ENCODE data around the gene PARP9. TPM values are rescaled to one million over a fixed set of nuclear protein-coding genes. Genes with fewer than 3 reads are reported as not detected.

Gene PARP9
- total RNA-seq, 3 donors from 2014 or later (not counting 1 experiment from before 2014, with no cell fraction given), result 23.8 to 41.1 (median 38.5) TPM

DNA sequence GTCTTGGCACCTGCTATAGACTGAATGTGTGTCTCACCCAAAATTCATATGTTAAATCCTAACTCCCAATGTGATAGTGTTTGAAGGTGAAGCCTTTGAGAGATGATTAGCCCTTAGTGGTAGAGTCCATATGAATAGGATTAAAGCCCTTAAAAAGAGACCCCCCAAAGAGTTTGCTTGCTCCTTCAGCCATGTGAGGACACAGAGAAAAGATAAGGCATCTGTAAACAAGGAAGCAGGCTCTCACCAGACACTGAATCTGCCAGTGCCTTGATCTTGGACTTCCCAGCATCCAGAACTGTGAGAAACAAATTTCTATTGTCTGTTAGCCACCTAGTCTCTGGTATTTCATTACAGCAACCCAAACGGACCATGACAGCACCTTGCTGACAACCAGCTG, 65.9 kb downstream of the PARP9 start:
- H3K27me3 Mint-ChIP-seq (ENCODE audit: low read depth in 2 of 2), result no peaks in the 10 kb centered on the region
- TF ChIP-seq CTCF (IDR thresholded peaks at IDR 0.05), result no peak
- intact Hi-C loops (cut with micrococcal nuclease), result loop anchor here (5.0 kb wide), 1 partner anchor 81 kb away; the partner anchor contains the start of gene WDR5B

DNA sequence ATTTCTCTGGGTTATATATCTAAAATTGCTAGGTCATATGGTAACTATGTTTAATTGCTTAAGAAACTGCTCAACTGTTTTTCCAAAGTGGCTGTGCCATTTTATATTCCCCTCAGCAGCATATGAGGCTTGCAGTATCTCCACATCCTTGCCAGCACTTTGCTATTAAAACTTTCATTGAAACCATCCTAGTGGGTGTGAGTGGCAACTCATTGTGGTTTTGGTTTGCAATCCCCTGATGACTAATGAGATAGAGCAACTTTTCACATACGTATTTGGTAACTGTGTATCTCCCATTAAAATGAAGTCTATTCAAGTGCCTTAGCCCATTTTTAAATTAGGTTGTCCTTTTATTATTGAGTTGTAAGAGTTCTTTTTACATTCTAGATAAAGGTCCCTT, 66.7 kb downstream of the PARP9 start:
- no peaks in the 10 kb centered on the region for H3K9me3 Mint-ChIP-seq
- no peaks in the 10 kb centered on the region for H3K27me3 ChIP-seq (ENCODE audit: control insufficient read depth, insufficient read depth, low read length)
- peak overlapping the region; percentile 30 for H3K4me3 Mint-ChIP-seq
- H3K4me3 ChIP-seq (ENCODE audit: low read length), result no peak overlapping the region
- H3K27ac Mint-ChIP-seq, result peak overlapping the region; percentile 54 to 85
- H3K9me3 ChIP-seq (ENCODE audit: control insufficient read depth, insufficient read depth, low read length), result no peaks in the 10 kb centered on the region
- DNase-seq, result peak; percentile 23 to 65
- H3K36me3 ChIP-seq (ENCODE audit: control insufficient read depth, insufficient read depth, low read length), result peaks cover 20% of the 10 kb centered on the region
- H3K4me1 ChIP-seq (ENCODE audit: control insufficient read depth, insufficient read depth, low read length), result peaks cover 8% of the 10 kb centered on the region
- ATAC-seq, result peak; percentile 85 to 92 (median 88)
- intact Hi-C loops (cut with micrococcal nuclease), result loop anchor here (1.0 to 5.0 kb wide), 2 partner anchors 17 to 80 kb away; partner anchors contain the start of genes KPNA1 and WDR5B
- H3K27me3 Mint-ChIP-seq (ENCODE audit: low read depth in 2 of 2), result no peaks in the 10 kb centered on the region
- peaks cover 48 to 51% of the 10 kb centered on the region in 2 donors for H3K4me1 Mint-ChIP-seq
- no peak for TF ChIP-seq CTCF (IDR thresholded peaks at IDR 0.05)
- H3K27ac ChIP-seq (ENCODE audit: low read length), result no peak overlapping the region
- H3K36me3 Mint-ChIP-seq, result no peaks in the 10 kb centered on the region
- no CpG with 5 or more reads among the region's 1 CpG for WGBS (ENCODE audit: insufficient coverage)

More for the DNA sequence above, 65.9 kb downstream of the PARP9 start:
- H3K9me3 ChIP-seq (ENCODE audit: control insufficient read depth, insufficient read depth, low read length), result no peaks in the 10 kb centered on the region
- H3K4me1 ChIP-seq (ENCODE audit: control insufficient read depth, insufficient read depth, low read length), result peaks cover 12% of the 10 kb centered on the region
- H3K4me3 ChIP-seq (ENCODE audit: low read length), result no peak overlapping the region
- Mint-ChIP-seq H3K36me3 (no peaks in the 10 kb centered on the region), H3K27ac (peak overlapping the region; percentile 54 to 85), H3K4me3 (no peak overlapping the region), H3K9me3 (no peaks in the 10 kb centered on the region), H3K4me1 (peaks cover 55 to 57% of the 10 kb centered on the region in 2 donors)
- no peak for DNase-seq
- no peak for ATAC-seq
- peaks cover 16% of the 10 kb centered on the region for H3K36me3 ChIP-seq (ENCODE audit: control insufficient read depth, insufficient read depth, low read length)
- no peaks in the 10 kb centered on the region for H3K27me3 ChIP-seq (ENCODE audit: control insufficient read depth, insufficient read depth, low read length)
- no CpG with 5 or more reads among the region's 1 CpG for WGBS (ENCODE audit: insufficient coverage)
- H3K27ac ChIP-seq (ENCODE audit: low read length), result no peak overlapping the region

GRCh38 chr3:122496508-122496907, 67.6 kb downstream of the PARP9 start:
- TF ChIP-seq CTCF (IDR thresholded peaks at IDR 0.05), result no peak
- H3K9me3 ChIP-seq (ENCODE audit: control insufficient read depth, insufficient read depth, low read length), result no peaks in the 10 kb centered on the region
- no peak for DNase-seq
- no peaks in the 10 kb centered on the region for H3K36me3 Mint-ChIP-seq
- H3K4me1 ChIP-seq (ENCODE audit: control insufficient read depth, insufficient read depth, low read length), result peaks cover 8% of the 10 kb centered on the region
- H3K27me3 Mint-ChIP-seq (ENCODE audit: low read depth in 2 of 2), result no peaks in the 10 kb centered on the region
- peaks cover 20% of the 10 kb centered on the region for H3K36me3 ChIP-seq (ENCODE audit: control insufficient read depth, insufficient read depth, low read length)
- H3K27ac Mint-ChIP-seq, result peak overlapping the region in 1 of 2 donors; percentile 17
- intact Hi-C loops (cut with micrococcal nuclease), result loop anchor here (5.0 kb wide), 1 partner anchor 79 kb away; the partner anchor contains the start of gene WDR5B
- no peak overlapping the region for H3K4me3 ChIP-seq (ENCODE audit: low read length)
- H3K27ac ChIP-seq (ENCODE audit: low read length), result no peak overlapping the region
- no peaks in the 10 kb centered on the region for H3K9me3 Mint-ChIP-seq
- H3K4me3 Mint-ChIP-seq, result no peak overlapping the region
- WGBS (ENCODE audit: insufficient coverage), result 95% methylated on average over 1 of the region's 2 CpGs
- no peaks in the 10 kb centered on the region for H3K27me3 ChIP-seq (ENCODE audit: control insufficient read depth, insufficient read depth, low read length)
- H3K4me1 Mint-ChIP-seq, result peaks cover 39 to 42% of the 10 kb centered on the region in 2 donors
- no peak for ATAC-seq

DNA sequence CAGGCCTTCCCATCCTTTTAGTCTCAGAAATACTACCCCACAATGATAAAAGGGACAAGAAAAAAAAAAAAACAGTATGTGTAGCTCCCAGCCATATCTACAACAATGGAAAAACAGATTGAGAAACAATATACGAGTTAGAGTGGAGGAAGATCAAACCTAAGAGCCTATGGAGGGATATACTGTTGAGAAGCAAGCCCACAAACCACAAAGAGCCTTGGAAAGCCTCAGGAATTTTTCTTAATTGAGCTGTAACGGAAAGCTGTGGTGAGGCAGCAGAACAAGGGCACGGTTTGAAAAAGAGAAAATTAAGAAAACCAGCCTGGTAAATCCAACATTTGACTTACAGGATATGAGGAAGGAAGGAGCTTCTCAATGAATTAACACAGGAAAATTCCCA, 70.8 kb downstream of the PARP9 start:
- H3K9me3 Mint-ChIP-seq, result no peaks in the 10 kb centered on the region
- Histone ChIP-seq H3K27ac (ENCODE audit: low read length) (no peak overlapping the region), H3K4me3 (ENCODE audit: low read length) (no peak overlapping the region), H3K4me1 (ENCODE audit: control insufficient read depth, insufficient read depth, low read length) (peaks cover 4% of the 10 kb centered on the region), H3K9me3 (ENCODE audit: control insufficient read depth, insufficient read depth, low read length) (no peaks in the 10 kb centered on the region), H3K27me3 (ENCODE audit: control insufficient read depth, insufficient read depth, low read length) (no peaks in the 10 kb centered on the region), H3K36me3 (ENCODE audit: control insufficient read depth, insufficient read depth, low read length) (peaks cover 26% of the 10 kb centered on the region)
- no peak for TF ChIP-seq CTCF (IDR thresholded peaks at IDR 0.05)
- H3K4me3 Mint-ChIP-seq, result no peak overlapping the region
- DNase-seq (no peak), ATAC-seq (no peak)
- H3K27ac Mint-ChIP-seq, result no peak overlapping the region
- H3K27me3 Mint-ChIP-seq (ENCODE audit: low read depth in 2 of 2), result no peaks in the 10 kb centered on the region
- intact Hi-C loops (cut with micrococcal nuclease), result no loop called here
- H3K36me3 Mint-ChIP-seq, result no peaks in the 10 kb centered on the region
- 86% methylated on average over 3 of the region's 3 CpGs for WGBS (ENCODE audit: insufficient coverage)
- peaks cover 19 to 26% of the 10 kb centered on the region in 2 donors for H3K4me1 Mint-ChIP-seq
